ENCODE measurements around the gene CMYA5.

The CMYA5 gene

DNA sequence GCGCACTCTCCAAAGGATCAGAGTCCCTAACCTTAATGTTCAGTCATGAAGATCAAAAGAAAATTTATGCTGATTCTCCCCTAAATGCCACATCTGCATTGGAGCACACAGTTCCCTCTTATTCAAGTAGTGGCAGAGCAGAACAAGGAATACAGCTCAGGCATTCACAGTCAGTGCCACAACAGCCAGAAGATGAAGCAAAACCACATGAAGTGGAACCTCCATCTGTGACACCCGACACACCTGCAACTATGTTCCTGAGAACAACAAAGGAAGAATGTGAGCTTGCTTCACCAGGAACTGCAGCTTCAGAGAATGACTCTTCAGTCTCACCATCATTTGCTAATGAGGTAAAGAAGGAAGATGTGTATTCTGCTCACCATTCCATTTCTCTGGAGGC, 40.0 kb downstream of the CMYA5 start:
- no peak for DNase-seq (ENCODE audit: low read depth)
- H3K4me3 ChIP-seq (ENCODE audit: control insufficient read depth, low read depth, low read length): no peak overlapping the region
- TF ChIP-seq, protein P1, sequence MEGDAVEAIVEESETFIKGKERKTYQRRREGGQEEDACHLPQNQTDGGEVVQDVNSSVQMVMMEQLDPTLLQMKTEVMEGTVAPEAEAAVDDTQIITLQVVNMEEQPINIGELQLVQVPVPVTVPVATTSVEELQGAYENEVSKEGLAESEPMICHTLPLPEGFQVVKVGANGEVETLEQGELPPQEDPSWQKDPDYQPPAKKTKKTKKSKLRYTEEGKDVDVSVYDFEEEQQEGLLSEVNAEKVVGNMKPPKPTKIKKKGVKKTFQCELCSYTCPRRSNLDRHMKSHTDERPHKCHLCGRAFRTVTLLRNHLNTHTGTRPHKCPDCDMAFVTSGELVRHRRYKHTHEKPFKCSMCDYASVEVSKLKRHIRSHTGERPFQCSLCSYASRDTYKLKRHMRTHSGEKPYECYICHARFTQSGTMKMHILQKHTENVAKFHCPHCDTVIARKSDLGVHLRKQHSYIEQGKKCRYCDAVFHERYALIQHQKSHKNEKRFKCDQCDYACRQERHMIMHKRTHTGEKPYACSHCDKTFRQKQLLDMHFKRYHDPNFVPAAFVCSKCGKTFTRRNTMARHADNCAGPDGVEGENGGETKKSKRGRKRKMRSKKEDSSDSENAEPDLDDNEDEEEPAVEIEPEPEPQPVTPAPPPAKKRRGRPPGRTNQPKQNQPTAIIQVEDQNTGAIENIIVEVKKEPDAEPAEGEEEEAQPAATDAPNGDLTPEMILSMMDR (IDR thresholded peaks at IDR 0.05; ENCODE audit: control insufficient read depth, insufficient read depth, low read depth, low read length, missing control alignments): no peak

DNA sequence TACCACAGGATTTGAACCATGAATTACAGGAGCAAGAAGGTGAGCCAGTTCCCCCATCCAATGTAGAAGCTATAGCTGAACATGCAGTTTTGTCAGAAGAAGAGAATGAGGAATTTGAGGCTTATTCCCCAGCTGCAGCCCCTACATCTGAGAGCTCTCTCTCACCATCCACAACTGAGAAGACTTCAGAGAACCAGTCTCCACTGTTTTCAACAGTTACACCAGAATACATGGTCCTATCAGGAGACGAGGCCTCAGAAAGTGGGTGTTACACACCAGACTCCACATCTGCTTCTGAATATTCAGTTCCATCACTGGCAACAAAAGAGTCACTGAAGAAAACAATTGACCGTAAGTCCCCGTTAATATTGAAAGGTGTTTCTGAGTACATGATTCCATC, 40.9 kb downstream of the CMYA5 start:
- TF ChIP-seq, protein P1 (IDR thresholded peaks at IDR 0.05; ENCODE audit: control insufficient read depth, insufficient read depth, low read depth, low read length, missing control alignments): no peak
- DNase-seq (ENCODE audit: low read depth): no peak
- H3K4me3 ChIP-seq (ENCODE audit: control insufficient read depth, low read depth, low read length): no peak overlapping the region

DNA sequence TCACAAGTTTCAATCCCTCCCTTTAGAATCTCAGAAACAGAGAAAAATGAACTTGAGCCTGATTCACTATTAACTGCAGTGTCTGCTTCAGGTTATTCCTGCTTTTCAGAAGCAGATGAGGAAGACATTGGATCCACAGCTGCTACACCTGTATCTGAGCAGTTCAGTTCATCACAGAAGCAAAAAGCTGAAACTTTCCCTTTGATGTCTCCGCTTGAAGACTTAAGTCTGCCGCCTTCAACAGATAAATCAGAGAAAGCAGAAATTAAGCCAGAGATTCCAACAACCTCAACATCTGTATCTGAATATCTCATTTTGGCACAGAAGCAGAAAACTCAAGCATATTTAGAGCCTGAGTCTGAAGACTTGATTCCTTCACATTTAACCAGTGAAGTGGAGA, 42.1 kb downstream of the CMYA5 start:
- DNase-seq (ENCODE audit: low read depth): no peak

DNA sequence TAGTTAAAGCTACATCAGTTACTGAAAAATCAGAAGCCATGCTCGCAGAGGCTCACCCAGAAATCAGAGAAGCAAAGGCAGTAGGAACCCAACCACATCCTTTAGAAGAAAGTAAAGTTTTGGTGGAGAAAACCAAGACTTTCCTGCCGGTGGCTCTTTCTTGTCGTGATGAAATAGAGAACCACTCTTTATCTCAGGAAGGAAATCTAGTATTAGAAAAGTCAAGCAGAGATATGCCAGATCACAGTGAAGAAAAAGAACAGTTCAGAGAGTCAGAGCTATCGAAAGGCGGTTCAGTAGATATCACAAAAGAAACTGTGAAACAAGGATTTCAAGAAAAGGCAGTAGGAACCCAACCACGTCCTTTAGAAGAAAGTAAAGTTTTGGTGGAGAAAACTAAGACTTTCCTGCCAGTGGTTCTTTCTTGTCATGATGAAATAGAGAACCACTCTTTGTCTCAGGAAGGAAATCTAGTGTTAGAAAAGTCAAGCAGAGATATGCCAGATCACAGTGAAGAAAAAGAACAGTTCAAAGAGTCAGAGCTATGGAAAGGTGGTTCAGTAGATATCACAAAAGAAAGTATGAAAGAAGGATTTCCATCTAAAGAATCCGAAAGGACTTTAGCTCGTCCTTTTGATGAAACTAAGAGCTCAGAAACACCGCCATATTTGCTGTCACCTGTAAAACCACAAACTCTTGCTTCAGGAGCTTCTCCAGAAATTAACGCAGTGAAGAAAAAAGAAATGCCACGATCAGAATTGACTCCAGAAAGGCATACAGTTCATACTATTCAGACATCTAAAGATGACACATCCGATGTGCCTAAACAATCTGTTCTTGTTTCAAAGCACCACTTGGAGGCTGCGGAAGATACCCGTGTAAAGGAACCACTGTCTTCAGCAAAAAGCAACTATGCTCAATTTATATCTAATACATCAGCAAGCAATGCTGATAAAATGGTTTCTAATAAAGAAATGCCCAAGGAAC, 47.2 kb downstream of the CMYA5 start:
- TF ChIP-seq, protein P1 (IDR thresholded peaks at IDR 0.05; ENCODE audit: control insufficient read depth, insufficient read depth, low read depth, low read length, missing control alignments): no peak
- DNase-seq (ENCODE audit: low read depth): no peak
- H3K4me3 ChIP-seq (ENCODE audit: control insufficient read depth, low read depth, low read length): no peak overlapping the region

More for the DNA sequence above, 42.1 kb downstream of the CMYA5 start:
- H3K4me3 ChIP-seq (ENCODE audit: control insufficient read depth, low read depth, low read length): no peak overlapping the region
- TF ChIP-seq, protein P1 (IDR thresholded peaks at IDR 0.05; ENCODE audit: control insufficient read depth, insufficient read depth, low read depth, low read length, missing control alignments): no peak

DNA sequence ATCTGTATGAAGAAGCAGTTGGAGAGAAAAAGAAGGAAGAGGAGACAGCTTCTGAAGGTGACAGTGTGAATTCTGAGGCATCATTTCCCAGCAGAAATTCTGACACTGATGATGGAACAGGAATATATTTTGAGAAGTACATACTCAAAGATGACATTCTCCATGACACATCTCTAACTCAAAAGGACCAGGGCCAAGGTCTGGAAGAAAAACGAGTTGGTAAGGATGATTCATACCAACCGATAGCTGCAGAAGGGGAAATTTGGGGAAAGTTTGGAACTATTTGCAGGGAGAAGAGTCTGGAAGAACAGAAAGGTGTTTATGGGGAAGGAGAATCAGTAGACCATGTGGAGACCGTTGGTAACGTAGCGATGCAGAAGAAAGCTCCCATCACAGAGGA, 48.7 kb downstream of the CMYA5 start:
- no peak for DNase-seq (ENCODE audit: low read depth)
- TF ChIP-seq, protein P1 (IDR thresholded peaks at IDR 0.05; ENCODE audit: control insufficient read depth, insufficient read depth, low read depth, low read length, missing control alignments): no peak
- H3K4me3 ChIP-seq (ENCODE audit: control insufficient read depth, low read depth, low read length): no peak overlapping the region

DNA sequence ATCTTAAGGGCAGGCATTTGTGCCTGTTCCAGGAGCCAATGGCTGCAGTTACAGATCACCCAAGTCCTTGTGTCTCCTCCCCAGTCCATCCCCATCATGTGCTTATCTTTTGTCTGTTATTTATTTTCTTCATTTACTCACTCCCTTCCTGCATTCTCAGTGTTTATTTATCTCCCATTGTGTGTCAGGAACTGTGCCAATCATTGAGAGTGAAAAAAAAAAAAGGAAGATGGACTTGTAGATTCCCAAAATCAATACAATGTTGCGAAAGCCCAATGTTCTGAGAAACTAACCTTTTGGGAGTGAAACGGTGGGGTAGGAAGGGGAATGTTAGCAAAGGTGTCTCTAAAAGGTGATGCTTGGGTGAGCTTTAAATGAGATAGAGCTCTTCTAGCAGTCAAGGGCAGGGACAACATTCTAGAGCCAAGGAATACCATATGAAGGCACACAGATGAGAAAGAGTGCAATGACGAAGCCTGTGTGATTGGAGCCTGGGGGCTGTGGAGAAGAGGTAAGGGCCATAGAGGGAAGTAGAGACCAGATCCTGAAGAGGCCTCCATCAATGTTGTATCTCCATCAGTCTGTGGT, 53.0 kb downstream of the CMYA5 start:
- no peak for DNase-seq (ENCODE audit: low read depth)
- no peak overlapping the region for H3K4me3 ChIP-seq (ENCODE audit: control insufficient read depth, low read depth, low read length)
- TF ChIP-seq, protein P1 (IDR thresholded peaks at IDR 0.05; ENCODE audit: control insufficient read depth, insufficient read depth, low read depth, low read length, missing control alignments): no peak
